GM10266 (cell line): ENCODE data around the gene NR2C2.

Source experiments
- DNase-seq: peaks from one replicate; pipeline ENCODE4 v3.0.0; 2012; ENCODE audit errors: extremely low spot score
- CTCF ChIP-seq: IDR thresholded peaks from 2 replicates; pipeline ENCODE4 v1.5.1; 2012; ENCODE audit warnings: mild to moderate bottlenecking, low read depth; ENCODE audit not compliant: control insufficient read depth, insufficient read depth; ENCODE audit errors: missing control alignments

NR2C2 gene

GRCh38 chr3:15029625-15030024, 82.2 kb downstream of the NR2C2 start:
- no peak for TF ChIP-seq CTCF

GRCh38 chr3:15032650-15033049, 85.3 kb downstream of the NR2C2 start:
- no peak for TF ChIP-seq CTCF
- DNase-seq = no peak

More at GRCh38 chr3:15029625-15030024, 82.2 kb downstream of the NR2C2 start:
- DNase-seq = no peak

DNA sequence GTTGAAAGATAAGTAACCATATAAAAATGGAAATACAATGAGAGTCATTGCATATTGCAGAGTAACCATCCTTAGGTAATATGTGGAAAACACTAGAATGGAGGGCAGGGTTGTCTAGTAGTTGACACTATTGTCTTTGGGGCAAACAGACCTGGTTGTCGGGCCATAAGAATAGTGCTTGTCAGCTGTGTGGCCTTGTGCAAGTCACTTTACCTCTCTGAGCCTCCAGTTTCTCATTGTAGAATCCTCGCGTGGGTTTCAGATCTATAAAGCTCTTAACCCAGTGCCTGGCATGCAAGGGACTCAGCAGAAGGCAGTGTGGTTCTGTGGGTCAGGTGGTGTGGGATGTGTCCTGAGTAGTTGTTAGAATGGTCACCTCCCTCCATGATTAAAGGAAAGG, 85.7 kb downstream of the NR2C2 start:
- no peak for DNase-seq
- TF ChIP-seq CTCF = no peak

- no peak for TF ChIP-seq CTCF
- no peak for DNase-seq
These were observed 90.9 kb downstream of the NR2C2 start for GRCh38 chr3:15038306-15038705.

GRCh38 chr3:15040844-15041243, 93.5 kb downstream of the NR2C2 start:
- DNase-seq = no peak
- TF ChIP-seq CTCF = no peak

DNA sequence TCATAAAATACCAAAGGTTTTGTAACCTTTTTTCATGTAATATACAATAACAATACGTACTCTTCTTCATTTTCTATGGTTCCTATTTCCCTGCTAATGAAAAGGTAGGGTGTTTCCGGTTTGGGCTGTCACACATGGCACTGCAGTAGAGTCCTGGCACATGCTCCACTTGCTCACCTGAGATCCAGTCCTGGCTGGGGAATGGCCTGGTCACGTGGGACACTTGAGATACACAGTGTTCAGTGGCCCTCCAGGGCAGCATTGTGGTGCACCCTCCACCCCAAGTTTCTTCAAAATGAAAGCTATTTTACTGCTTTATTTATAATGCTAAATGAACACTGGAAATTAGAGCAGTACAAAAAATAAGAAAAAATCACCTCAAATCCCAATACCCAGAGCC, 94.6 kb downstream of the NR2C2 start:
- no peak for TF ChIP-seq CTCF
- no peak for DNase-seq

DNA sequence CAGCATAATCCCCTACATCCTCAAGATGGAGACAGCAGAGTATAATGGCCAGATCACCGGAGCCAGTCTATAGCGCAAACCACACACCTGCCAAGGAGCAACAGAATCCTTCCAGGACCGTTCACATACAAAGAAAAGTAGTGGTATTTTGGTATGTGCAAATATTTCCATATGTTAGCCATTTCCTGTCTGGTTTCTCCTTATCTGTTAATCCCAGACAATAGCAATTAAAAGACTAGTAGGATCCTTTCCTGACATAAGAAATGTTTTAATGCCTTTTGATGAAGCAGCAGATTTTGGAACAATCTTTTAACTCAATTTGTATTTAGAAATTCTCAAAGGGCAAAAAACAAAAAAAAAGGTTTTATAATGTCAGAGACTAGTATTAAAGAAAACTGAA, 95.6 kb downstream of the NR2C2 start:
- TF ChIP-seq CTCF = no peak
- no peak for DNase-seq
